GM19043 (cell line): ENCODE results near the gene SHBG.

ENCODE experiments used
- ATAC-seq: cut with Tn5 transposase; IDR thresholded peaks from one replicate; pipeline ENCODE4 v1.9.1; 2021; ENCODE audit warnings: low read depth; ENCODE audit not compliant: unreplicated experiment

The SHBG gene

GRCh38 chr17:7644775-7645174 lies 14.8 kb downstream of the SHBG start:
- no peak for ATAC-seq

DNA sequence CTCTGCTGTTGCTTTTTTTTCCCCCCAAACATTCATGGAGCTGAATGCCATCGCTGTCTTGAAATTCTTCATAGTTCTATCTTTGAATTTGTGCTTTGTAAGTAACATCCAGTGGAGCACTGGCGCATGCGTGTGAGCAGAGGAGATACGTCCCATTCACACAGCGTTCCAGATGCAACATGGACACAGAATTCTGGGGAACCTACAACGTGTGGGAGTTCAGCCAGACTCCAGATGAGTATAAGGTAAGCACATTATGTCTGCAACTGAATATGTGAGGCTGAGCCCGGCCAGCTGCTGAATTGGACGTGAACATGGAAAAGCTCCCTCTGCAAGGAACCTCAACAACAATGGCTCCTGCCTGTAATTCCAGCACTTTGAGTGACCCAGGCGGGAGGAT lies 16.5 kb downstream of the SHBG start:
- no peak for ATAC-seq

DNA sequence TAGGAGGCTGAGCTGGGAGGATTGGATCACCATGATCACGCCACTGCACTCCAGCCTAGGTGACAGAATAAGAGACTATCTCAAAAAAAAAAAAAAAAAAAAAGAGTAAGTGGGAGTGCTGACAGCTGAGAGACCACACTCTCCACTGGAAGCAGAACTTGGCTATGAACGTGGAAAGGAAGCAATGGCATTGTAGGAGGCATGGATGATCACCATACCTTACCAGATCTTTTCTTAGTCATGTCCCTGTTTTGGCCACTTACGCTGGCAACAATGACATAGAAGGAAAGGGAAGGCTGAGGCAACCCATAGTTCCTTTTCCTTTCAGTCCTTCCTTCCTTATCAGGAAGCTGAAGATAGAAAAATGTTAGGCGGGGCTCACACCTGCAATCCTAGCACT lies 17.1 kb downstream of the SHBG start:
- ATAC-seq, result no peak

DNA sequence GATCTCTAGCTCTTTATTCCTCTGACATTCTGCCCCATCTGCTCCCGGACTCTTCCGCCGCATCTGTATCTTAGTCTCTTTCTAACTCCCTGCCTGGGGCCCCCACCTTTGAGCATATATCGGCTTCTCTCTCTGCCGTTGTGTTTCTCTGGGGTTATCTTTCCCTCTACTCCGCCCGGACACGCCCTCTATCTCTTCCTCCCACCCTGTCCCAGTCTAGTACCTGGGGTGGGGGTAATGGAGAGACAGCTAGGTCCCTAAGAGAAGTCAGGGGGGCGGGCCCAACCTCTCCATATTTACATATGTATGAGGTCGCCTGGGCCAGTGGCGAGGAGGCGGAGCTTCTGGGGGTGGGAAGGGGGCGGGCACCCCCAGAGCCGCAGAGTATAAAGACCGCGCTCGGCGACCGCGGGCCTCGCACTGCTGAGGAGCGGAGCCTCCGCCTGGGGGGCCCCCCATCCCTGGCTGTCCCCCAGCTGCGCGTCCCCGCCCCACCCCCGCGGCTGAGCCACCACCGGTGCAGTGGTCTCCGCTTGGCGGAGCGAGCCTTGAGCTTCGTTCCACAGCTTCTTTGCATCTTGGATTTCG lies 20.7 kb downstream of the SHBG start, which contains the start of gene ATP1B2:
Gene ATP1B2 (plus strand): TSS at position 418 of the 588 bp plus-strand sequence. CDS start 593 bp downstream, outside the sequence.
- no peak for ATAC-seq

GRCh38 chr17:7651097-7651664 lies 21.2 kb downstream of the SHBG start:
- no peak for ATAC-seq

GRCh38 chr17:7651665-7652387 lies 21.9 kb downstream of the SHBG start:
- ATAC-seq, result no peak

DNA sequence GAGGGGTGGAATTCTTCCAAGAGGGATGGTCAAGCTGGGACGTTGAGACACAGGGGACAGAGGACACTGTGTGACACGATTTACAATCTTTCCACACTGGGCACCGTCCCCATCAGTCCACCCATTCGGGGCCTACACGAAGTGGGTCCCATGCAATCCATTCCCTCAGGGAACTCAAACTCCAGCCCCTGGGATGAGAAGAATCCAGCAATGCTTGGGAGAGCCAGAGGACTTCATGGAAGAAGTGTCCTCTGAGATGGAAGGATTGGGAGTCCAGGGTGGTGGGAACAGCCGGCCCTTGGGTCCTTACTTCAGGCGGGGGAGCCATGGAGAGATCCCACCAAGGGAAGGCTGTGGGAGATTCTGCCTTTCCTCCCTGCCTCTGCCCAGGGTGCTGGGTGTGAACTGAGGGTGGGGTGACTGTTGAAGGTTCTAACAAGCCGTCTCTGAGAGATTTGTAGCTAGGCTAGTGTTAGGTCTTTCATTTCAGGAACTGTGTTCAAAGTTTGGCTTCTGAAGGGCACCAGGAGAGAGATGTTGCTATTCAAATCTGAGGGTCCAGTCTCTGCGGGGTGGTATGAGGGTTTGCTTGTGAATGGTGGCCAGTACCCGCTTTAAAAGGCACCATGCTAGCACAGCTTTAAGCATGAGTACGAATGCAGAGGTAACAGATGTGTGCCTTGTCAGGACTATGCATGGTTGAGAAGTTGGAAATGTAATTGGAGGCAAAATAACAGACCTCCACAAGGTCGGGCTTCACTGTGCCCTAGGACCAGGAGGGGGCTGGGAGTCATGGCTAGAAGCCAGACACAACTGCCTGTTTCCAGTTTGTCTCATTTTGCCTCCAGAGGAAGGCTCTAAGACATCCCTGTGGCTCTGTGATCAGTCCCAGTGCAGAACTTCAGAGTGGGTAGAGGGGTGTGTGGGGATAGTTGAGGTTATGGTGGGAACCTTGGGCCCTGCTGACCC lies 22.7 kb downstream of the SHBG start:
- no peak for ATAC-seq

GRCh38 chr17:7654832-7655540 lies 25.1 kb downstream of the SHBG start:
- no peak for ATAC-seq

DNA sequence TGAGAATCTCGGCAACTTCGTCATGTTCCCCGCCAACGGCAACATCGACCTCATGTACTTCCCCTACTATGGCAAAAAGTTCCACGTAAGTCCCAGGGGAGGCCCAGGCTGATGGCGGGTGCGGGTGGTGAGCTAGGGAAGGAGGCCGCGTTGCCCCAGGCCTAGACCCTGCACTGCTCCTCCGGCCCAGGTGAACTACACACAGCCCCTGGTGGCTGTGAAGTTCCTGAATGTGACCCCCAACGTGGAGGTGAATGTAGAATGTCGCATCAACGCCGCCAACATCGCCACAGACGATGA lies 25.6 kb downstream of the SHBG start:
- ATAC-seq, result no peak

GRCh38 chr17:7656958-7657609 lies 27.1 kb downstream of the SHBG start:
- ATAC-seq, result no peak

DNA sequence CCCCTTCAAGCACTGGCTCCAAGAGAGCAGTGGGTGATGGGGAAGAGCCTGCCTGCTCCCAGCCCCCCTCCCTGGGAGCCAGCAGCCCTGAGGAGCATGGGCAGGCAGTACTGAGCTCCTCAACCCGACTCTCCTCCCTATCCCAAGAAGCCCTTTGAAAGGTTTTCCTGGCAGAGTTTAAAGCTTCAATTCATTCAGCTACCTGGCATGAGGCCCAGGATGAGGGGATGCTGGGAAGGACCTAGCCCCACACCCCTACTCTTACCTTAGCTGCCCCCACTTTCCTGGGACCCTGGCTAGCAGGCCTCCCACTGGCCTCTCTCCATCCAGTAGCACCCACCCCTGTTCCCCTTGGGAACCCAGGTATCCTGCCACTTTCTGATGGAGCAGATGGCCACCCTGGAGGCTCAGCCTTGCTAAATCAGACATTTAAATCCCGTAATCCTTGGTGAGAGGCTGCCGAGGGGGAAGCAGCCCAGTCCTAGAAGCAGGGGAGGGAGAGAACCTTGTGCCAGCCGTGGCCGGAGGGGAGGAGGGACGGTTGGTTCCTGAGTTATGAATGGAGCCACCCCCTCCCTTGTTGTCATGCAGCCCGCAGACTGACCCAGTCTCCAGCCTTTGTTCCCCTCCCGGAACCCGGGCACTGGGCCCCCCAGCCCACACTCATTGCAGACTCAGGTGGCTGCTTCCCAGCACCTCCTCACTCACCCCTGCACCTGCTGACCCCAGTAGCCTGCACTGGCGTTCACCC lies 37.9 kb downstream of the SHBG start:
- no peak for ATAC-seq

GRCh38 chr17:7668482-7668881 lies 38.5 kb downstream of the SHBG start:
- no peak for ATAC-seq

DNA sequence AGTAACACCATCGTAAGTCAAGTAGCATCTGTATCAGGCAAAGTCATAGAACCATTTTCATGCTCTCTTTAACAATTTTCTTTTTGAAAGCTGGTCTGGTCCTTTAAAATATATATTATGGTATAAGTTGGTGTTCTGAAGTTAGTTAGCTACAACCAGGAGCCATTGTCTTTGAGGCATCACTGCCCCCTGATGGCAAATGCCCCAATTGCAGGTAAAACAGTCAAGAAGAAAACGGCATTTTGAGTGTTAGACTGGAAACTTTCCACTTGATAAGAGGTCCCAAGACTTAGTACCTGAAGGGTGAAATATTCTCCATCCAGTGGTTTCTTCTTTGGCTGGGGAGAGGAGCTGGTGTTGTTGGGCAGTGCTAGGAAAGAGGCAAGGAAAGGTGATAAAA lies 43.3 kb downstream of the SHBG start:
- no peak for ATAC-seq

GRCh38 chr17:7674934-7675333 lies 45.0 kb downstream of the SHBG start:
- ATAC-seq, result no peak

- no peak for ATAC-seq
These were observed 46.6 kb downstream of the SHBG start for GRCh38 chr17:7676533-7676932.

- ATAC-seq, result no peak
These were observed 47.6 kb downstream of the SHBG start for GRCh38 chr17:7677388-7678067.
